NB4 (cell line): Measurements from ENCODE around the gene ZNF678.

ENCODE experiments used
- DNase-seq: peaks from one replicate; pipeline ENCODE4 v3.0.0; 2010; ENCODE audit warnings: low read depth
- H3K4me3 ChIP-seq: one replicate; pipeline ENCODE4 v1.5.1; 2011; ENCODE audit warnings: mild to moderate bottlenecking, low read depth, low read length, moderate library complexity
- MYC ChIP-seq: IDR thresholded peaks from 2 replicates; pipeline ENCODE4 v1.6.1; 2011; ENCODE audit warnings: low read depth, low read length
- POLR2A ChIP-seq: IDR thresholded peaks from 2 replicates; pipeline ENCODE4 v1.6.1; 2011; ENCODE audit warnings: mild to moderate bottlenecking; ENCODE audit not compliant: insufficient read length; ENCODE audit errors: extremely low read depth
- TF ChIP-seq, protein P1 (sequence below): IDR thresholded peaks from one replicate; pipeline ENCODE4 v1.5.1; 2012; ENCODE audit warnings: low read depth, low read length
- TF ChIP-seq, protein P2 (sequence below): IDR thresholded peaks from 2 replicates; pipeline ENCODE4 v1.6.1; 2011; ENCODE audit warnings: low read depth, low read length

Gene ZNF678

DNA sequence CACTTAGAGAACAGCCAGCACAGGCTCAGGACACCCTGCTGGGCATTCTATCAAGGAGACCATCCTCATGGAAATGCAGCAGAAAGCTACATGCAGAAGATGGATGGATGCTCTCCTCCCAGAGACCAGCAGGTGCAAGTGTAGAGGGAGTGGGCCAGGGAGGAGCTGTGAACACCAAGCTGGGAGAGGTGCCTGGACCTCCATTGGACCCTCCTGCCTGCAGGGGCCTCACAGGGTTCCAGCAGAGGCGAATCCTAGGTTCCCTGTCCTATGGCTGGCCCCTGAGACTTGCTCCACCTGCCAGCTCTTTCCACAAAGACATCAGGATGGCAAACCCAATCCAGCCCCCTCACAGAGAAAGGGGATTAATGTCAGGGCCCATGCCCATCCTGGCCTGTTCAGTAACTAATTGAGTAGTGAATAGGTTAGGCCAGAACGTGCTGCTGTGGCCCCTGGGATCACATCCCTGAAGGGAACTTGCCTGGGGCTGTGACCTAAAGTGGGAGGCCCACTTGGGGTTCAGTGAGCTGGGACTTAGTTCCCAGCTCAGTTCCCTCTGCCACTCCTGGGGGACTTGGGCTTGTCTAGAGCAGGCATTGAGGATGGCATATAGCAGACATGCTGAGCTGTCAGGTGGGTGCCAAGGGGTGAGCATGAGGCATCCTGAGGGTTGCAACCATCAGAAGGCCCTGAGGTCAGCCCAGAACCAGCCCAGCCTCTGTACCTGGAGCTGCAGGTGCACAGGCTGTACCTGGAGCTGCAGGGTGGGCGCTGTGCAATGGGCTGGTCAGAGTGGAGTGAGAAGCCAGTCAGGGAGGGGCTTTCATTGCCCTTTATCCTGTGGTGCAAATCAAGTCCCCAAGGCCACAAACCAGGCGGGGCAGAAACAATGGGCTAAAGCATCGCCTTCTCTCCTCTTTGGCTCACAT lies 22.9 kb upstream of the ZNF678 start:
- TF ChIP-seq, protein P1, sequence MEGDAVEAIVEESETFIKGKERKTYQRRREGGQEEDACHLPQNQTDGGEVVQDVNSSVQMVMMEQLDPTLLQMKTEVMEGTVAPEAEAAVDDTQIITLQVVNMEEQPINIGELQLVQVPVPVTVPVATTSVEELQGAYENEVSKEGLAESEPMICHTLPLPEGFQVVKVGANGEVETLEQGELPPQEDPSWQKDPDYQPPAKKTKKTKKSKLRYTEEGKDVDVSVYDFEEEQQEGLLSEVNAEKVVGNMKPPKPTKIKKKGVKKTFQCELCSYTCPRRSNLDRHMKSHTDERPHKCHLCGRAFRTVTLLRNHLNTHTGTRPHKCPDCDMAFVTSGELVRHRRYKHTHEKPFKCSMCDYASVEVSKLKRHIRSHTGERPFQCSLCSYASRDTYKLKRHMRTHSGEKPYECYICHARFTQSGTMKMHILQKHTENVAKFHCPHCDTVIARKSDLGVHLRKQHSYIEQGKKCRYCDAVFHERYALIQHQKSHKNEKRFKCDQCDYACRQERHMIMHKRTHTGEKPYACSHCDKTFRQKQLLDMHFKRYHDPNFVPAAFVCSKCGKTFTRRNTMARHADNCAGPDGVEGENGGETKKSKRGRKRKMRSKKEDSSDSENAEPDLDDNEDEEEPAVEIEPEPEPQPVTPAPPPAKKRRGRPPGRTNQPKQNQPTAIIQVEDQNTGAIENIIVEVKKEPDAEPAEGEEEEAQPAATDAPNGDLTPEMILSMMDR = no peak
- TF ChIP-seq MYC = no peak
- TF ChIP-seq, protein P2, sequence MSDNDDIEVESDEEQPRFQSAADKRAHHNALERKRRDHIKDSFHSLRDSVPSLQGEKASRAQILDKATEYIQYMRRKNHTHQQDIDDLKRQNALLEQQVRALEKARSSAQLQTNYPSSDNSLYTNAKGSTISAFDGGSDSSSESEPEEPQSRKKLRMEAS = no peak
- TF ChIP-seq POLR2A = no peak
- DNase-seq = no peak

DNA sequence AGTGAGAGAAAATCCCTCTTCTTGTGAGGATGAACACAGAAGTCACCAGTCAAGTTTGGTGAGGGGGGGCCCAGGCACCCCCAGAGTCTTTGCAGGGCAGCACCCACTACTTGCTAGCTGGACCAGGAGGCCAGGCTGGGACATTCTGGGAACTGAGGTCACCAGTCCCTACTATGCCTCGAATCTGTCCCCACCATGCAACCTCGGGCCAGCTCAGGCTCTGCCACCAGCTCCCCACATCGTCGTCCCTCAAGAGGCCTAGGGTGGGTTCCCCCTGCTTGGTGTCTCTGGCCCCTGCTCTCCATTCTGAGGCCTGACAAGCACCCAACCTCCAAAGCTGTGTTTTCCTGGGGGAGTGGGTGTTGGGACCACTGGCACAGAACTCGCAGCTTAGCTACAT lies 22.2 kb upstream of the ZNF678 start:
- TF ChIP-seq, protein P1 = no peak
- TF ChIP-seq MYC (no peak), POLR2A (no peak)
- TF ChIP-seq, protein P2 = no peak
- no peak overlapping the region for H3K4me3 ChIP-seq
- no peak for DNase-seq

More for the DNA sequence above, 22.9 kb upstream of the ZNF678 start:
- no peak overlapping the region for H3K4me3 ChIP-seq

DNA sequence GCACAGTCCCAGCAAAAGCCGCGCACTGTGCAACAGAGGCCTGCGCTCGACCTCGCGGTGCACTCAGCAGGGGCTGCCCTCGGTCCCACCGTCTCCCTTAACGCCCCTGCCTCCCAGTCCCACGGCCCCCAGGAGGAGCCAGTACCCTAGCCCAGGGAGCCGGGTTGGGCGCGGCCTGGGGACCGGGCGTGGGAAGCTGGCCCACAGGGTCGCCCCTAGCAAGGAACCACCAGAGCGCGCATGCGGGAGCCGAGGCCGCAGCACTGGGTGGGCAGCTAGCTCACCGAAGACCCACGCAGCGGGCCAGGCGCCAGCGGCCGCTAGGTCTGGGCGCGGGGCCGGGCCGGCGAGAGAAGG lies 21.6 kb upstream of the ZNF678 start:
- no peak for DNase-seq
- TF ChIP-seq POLR2A = no peak
- TF ChIP-seq, protein P1 = no peak
- H3K4me3 ChIP-seq = no peak overlapping the region

DNA sequence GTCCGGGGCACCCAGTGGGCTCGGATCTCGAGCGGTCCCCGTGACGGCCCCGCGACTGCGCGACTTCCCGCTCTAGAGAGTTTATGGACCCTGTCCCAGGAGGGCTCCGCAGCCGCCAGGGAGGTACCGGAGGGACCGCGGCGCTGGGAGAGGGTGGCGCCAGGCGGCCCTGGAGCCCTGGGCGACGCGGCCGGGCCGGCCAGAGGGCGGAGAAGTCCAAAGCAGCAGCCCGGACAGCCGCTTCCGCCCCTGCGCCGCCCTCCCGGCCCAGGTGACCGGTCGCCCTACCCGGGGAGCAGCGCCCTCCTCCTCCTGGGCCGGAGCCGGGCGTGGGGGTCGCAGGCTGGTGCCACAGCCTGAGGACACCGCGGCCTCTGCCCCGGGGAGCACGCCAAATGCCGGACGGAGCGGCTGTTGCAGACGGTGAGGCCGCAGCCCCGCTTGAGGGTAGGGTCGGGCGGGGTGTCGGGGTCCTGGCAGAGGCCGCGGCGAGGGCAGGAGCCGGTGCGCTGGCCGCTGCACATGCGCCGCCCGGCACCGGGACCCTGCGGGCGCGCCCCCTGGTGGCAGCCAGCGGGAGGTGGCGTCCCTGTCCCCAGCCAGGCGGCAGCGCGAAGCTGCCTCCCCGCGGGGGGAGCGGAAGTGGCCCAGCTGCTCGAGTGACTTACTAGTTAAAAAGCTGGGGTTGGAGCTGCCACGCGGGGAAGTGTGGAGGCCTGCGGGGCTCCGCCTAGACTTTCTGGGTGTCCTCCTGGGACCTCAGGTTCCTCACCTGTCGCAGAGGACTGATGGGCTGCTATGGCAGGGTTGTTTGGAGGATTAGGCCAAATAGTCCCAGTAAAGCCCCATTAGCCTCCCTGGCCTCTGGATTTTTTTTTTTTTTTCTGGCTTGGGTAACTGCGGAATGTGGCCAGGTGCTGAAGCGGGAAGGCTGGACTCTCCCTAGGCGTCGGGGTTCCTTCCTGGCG lies 20.9 kb upstream of the ZNF678 start:
- peak; percentile 78 for DNase-seq
- TF ChIP-seq, protein P1 = peak; percentile 49
- no peak for TF ChIP-seq POLR2A
- TF ChIP-seq MYC = no peak
- TF ChIP-seq, protein P2 = no peak

DNA sequence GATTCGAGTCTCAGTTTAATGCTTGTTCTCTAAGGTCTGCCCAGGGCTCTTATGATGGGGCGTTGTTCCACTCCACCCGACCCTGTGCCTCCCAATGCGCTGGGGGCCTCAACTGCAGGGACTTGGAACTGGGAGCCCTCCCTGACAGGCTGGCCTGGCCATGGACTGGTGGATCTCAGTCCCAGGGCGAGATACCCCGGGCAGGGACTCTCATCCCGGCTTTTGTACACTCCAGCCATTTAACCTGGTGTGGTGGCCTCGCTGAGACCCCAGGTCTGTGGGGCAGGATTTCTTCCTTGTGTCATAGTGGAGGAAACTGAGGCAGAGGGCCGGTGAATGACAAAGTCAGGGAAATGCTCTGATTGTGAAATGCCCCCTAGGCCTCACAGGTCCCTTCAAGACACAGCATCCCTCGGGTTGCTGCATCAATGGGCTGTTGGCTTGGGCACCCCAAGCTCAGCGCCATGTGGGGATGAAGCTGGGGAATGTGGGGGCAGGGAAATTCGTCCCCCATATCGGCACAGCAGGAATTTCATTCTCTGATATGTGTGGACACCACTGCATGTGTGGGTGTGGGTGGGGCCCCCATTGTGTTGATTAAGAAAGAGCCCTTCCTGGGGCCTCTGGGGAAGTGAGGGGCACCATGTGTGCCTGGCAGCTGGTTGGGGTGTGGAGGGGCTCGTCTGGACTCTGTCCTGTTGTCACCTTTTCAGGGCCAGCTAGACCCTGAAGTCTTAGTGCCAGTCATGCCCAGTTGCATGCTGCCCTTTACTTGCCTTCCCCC lies 19.9 kb upstream of the ZNF678 start:
- H3K4me3 ChIP-seq = no peak overlapping the region
- TF ChIP-seq POLR2A (no peak), MYC (no peak)
- TF ChIP-seq, protein P1 = no peak
- TF ChIP-seq, protein P2 = no peak
- DNase-seq = no peak

More for the DNA sequence above, 20.9 kb upstream of the ZNF678 start:
- no peak overlapping the region for H3K4me3 ChIP-seq
